Psoas muscle (tissue), 8 donors: ENCODE measurements around the gene FBXL7. TPM values are rescaled to one million over a fixed set of nuclear protein-coding genes. Genes with fewer than 3 reads are reported as not detected.

ENCODE experiments used
- ATAC-seq, 4 donors: fragments of 200-7000 bp; cut with Tn5 transposase; one replicate each; pipeline ENCODE4 v1.9.1; 2020; ENCODE audit warnings: moderate library complexity in 3 of 4, mild to moderate bottlenecking in 2 of 4
- DNase-seq, 2 donors: peaks; one replicate each; pipeline ENCODE4 v3.0.0-alpha.2; 2020
- H3K27ac ChIP-seq: fragments of 200-600 bp; one replicate; pipeline ENCODE4 v1.8.0; 2022
- H3K27me3 ChIP-seq, 3 donors: fragments of 200-600 bp in 1 of 3; one replicate each; pipeline versions ENCODE4 v1.6.1 to v1.8.0; 2013 to 2022; ENCODE audit warnings: low read length in 2 of 3, mild to moderate bottlenecking in 2 of 3, moderate library complexity in 1 of 3; ENCODE audit not compliant: insufficient read depth in 3 of 3
- H3K36me3 ChIP-seq, 2 donors: fragments of 200-600 bp in 1 of 2; one replicate each; pipeline versions ENCODE4 v1.6.1 to v1.8.0; 2013 to 2022; ENCODE audit warnings: low read depth in 1 of 2, mild to moderate bottlenecking in 1 of 2, moderate library complexity in 1 of 2; ENCODE audit not compliant: insufficient read depth in 1 of 2
- H3K4me1 ChIP-seq: fragments of 200-600 bp; one replicate; pipeline ENCODE4 v1.8.0; 2022
- H3K4me3 ChIP-seq: fragments of 200-600 bp; one replicate; pipeline ENCODE4 v1.8.0; 2022; ENCODE audit warnings: mild to moderate bottlenecking
- H3K9me3 ChIP-seq: fragments of 200-600 bp; one replicate; pipeline ENCODE4 v1.8.0; 2022
- CTCF ChIP-seq: fragments of 200-600 bp; IDR thresholded peaks from one replicate; pipeline ENCODE4 v1.8.0; 2022; ENCODE audit warnings: antibody characterized with exemption
- WGBS, 3 donors: extraction: QIAGEN DNeasy Blood & Tissue Kit; methylation state at CpG; one replicate each; pipeline versions ENCODE4 v1.1.6 to v1.1.7; 2013; 5-methylcytosine and 5-hydroxymethylcytosine counted together
- intact Hi-C, 2 donors: fragments of 100-400 bp; cut with DNase I; formaldehyde crosslinking; loops; one replicate each; pipeline versions ENCODE4 v1.11.0 to v1.14.2; 2022
- polyA plus RNA-seq, 3 donors: library from polyadenylated mRNA; stranded (reverse); fragments of 200-250 nt; gene quantifications; one replicate each; pipeline ENCODE4 v1.2.3, GENCODE V29; 2013
- total RNA-seq, 4 donors: library from RNA; stranded (reverse); fragmentation: NEBNext Ultra II Directional in 2 of 4; extraction: Animal tissue kit (Norgen Biotek cat#: 25700) in 2 of 4; gene quantifications; one replicate each; pipeline versions ENCODE4 v1.2.1 to v1.2.4, GENCODE V29; 2021 to 2023
- donor health status: healthy with polysubstance abuse.
- donor health status: DM: no; HTN: no; CAD: no; lungs with moderate emphysema.
- donor health status: Bipolar disorder and iron deficiency.
- donor health status: healthy.
- donor health status: DM: yes; HTN: yes; CAD: no.
- donor health status: DM: no; HTN: no; CAD: no.
- donor health status: DM: no; HTN: no; CAD: no.
- donor health status: DM: yes; HTN: yes; CAD: no.

FBXL7 gene
- total and polyA plus RNA-seq, 7 donors = 1.6 to 7.5 (median 2.6) TPM

- ATAC-seq (no peak), DNase-seq (no peak)
- no peak overlapping the region for H3K4me3 ChIP-seq
- no peak overlapping the region for H3K27ac ChIP-seq
- no peaks in the 10 kb centered on the region for H3K36me3 ChIP-seq
- no peaks in the 10 kb centered on the region for H3K9me3 ChIP-seq
- no peaks in the 10 kb centered on the region for H3K4me1 ChIP-seq
- 89 to 95% (median 93%) methylated on average over 3 of the region's 3 CpGs for WGBS, 3 donors
- no peaks in the 10 kb centered on the region for H3K27me3 ChIP-seq
- no peak for TF ChIP-seq CTCF
- intact Hi-C loops = no loop called here
Measured at GRCh38 chr5:15682122-15682521, 182.1 kb downstream of the FBXL7 start.

GRCh38 chr5:15682566-15682965, 182.6 kb downstream of the FBXL7 start:
- no peak overlapping the region for H3K27ac ChIP-seq
- DNase-seq = no peak
- 33 to 53% (median 34%) methylated on average over 1 of the region's 1 CpG for WGBS, 3 donors
- no peak overlapping the region for H3K4me3 ChIP-seq
- H3K27me3 ChIP-seq = no peaks in the 10 kb centered on the region
- no peaks in the 10 kb centered on the region for H3K9me3 ChIP-seq
- intact Hi-C loops = no loop called here
- no peak for TF ChIP-seq CTCF
- no peaks in the 10 kb centered on the region for H3K4me1 ChIP-seq
- H3K36me3 ChIP-seq = no peaks in the 10 kb centered on the region
- no peak for ATAC-seq

- ATAC-seq (no peak), DNase-seq (no peak)
- no peak for TF ChIP-seq CTCF
- Histone ChIP-seq H3K36me3 (no peaks in the 10 kb centered on the region), H3K9me3 (no peaks in the 10 kb centered on the region), H3K27me3 (no peaks in the 10 kb centered on the region), H3K27ac (no peak overlapping the region), H3K4me3 (no peak overlapping the region), H3K4me1 (no peaks in the 10 kb centered on the region)
- 53 to 59% (median 57%) methylated on average over 5 of the region's 5 CpGs for WGBS, 3 donors
- intact Hi-C loops = no loop called here
Measured at GRCh38 chr5:15683332-15683731, 183.4 kb downstream of the FBXL7 start.

GRCh38 chr5:15687401-15687800, 187.4 kb downstream of the FBXL7 start:
- Histone ChIP-seq H3K27me3 (no peaks in the 10 kb centered on the region), H3K36me3 (no peaks in the 10 kb centered on the region), H3K9me3 (no peaks in the 10 kb centered on the region), H3K27ac (no peak overlapping the region), H3K4me3 (no peak overlapping the region), H3K4me1 (no peaks in the 10 kb centered on the region)
- ATAC-seq (no peak), DNase-seq (no peak)
- no peak for TF ChIP-seq CTCF
- intact Hi-C loops = no loop called here
- 91 to 93% (median 93%) methylated on average over 3 of the region's 3 CpGs for WGBS, 3 donors

GRCh38 chr5:15689836-15690235, 189.9 kb downstream of the FBXL7 start:
- DNase-seq = no peak
- WGBS, 3 donors = 87 to 91% (median 90%) methylated on average over 1 of the region's 1 CpG
- no peak for TF ChIP-seq CTCF
- H3K27me3 ChIP-seq = peaks cover 0 to 2% (median 0%) of the 10 kb centered on the region in 3 donors
- H3K36me3 ChIP-seq = no peaks in the 10 kb centered on the region
- no peak overlapping the region for H3K27ac ChIP-seq
- no peak for ATAC-seq
- no peak overlapping the region for H3K4me3 ChIP-seq
- H3K9me3 ChIP-seq = no peaks in the 10 kb centered on the region
- no peaks in the 10 kb centered on the region for H3K4me1 ChIP-seq
- intact Hi-C loops = no loop called here
